Measurements from ENCODE around the gene MICAL3. TPM values are rescaled to one million over a fixed set of nuclear protein-coding genes. Genes with fewer than 3 reads are reported as not detected.
"Not testable (repeated sequence)": the region's sequence is repeated elsewhere in the genome, so short reads cannot be mapped to it uniquely, and the experiment has no call there.

Gene MICAL3
- total RNA-seq, 4 donors from 2014 or later = 24.3 to 29.7 (median 28.2) TPM

GRCh38 chr22:17769013-17769715 is 255.2 kb downstream of the MICAL3 start:
- 87 to 90% methylated on average over 14 of the region's 14 CpGs for WGBS, 2 donors
- intact Hi-C loops (cut with DNase I; ENCODE audit: low total_unique reads) = no loop called here
- no peak for TF ChIP-seq CTCF (IDR thresholded peaks at IDR 0.05)
- no peak for TF ChIP-seq POLR2A (IDR thresholded peaks at IDR 0.05)
- no peak overlapping the region for H3K4me3 ChIP-seq (ENCODE audit: low read depth, poor library complexity, severe bottlenecking)
- DNase-seq (ENCODE audit: low spot score in 2 of 2) = peak in 1 of 2 donors; percentile 84

- intact Hi-C loops (cut with DNase I; ENCODE audit: low total_unique reads) = no loop called here
- no peak for DNase-seq (ENCODE audit: low spot score in 2 of 2)
- 86 to 92% methylated on average over 14 of the region's 14 CpGs for WGBS, 2 donors
- no peak for TF ChIP-seq CTCF (IDR thresholded peaks at IDR 0.05)
- no peak for TF ChIP-seq POLR2A (IDR thresholded peaks at IDR 0.05)
- H3K4me3 ChIP-seq (ENCODE audit: low read depth, poor library complexity, severe bottlenecking) = no peak overlapping the region
These were observed 256.9 kb downstream of the MICAL3 start for GRCh38 chr22:17767233-17768065.

- H3K4me3 ChIP-seq (ENCODE audit: low read depth, poor library complexity, severe bottlenecking); DNase-seq (ENCODE audit: low spot score in 2 of 2); intact Hi-C loops (cut with DNase I; ENCODE audit: low total_unique reads): not testable (repeated sequence)
- WGBS, 2 donors = 88 to 93% methylated on average over 5 of the region's 5 CpGs
These were observed 259.5 kb downstream of the MICAL3 start for GRCh38 chr22:17764852-17765251.

- DNase-seq (ENCODE audit: low spot score in 2 of 2) = no peak
- 71 to 80% methylated on average over 5 of the region's 5 CpGs for WGBS, 2 donors
- TF ChIP-seq CTCF (IDR thresholded peaks at IDR 0.05) = no peak
- no peak for TF ChIP-seq POLR2A (IDR thresholded peaks at IDR 0.05)
These were observed 260.3 kb downstream of the MICAL3 start for GRCh38 chr22:17764036-17764435.

GRCh38 chr22:17763442-17763841 is 260.9 kb downstream of the MICAL3 start:
- DNase-seq (ENCODE audit: low spot score in 2 of 2); intact Hi-C loops (cut with DNase I; ENCODE audit: low total_unique reads); H3K4me3 ChIP-seq (ENCODE audit: low read depth, poor library complexity, severe bottlenecking): not testable (repeated sequence)
- WGBS, 2 donors = 76 to 79% methylated on average over 10 of the region's 10 CpGs

More at GRCh38 chr22:17764036-17764435, 260.3 kb downstream of the MICAL3 start:
- intact Hi-C loops (cut with DNase I; ENCODE audit: low total_unique reads) = no loop called here
- no peak overlapping the region for H3K4me3 ChIP-seq (ENCODE audit: low read depth, poor library complexity, severe bottlenecking)

GRCh38 chr22:17761138-17761488 is 263.2 kb downstream of the MICAL3 start:
- no peak for DNase-seq (ENCODE audit: low spot score in 2 of 2)
- WGBS, 2 donors = 90 to 91% methylated on average over 4 of the region's 4 CpGs
- no peak for TF ChIP-seq POLR2A (IDR thresholded peaks at IDR 0.05)
- no peak for TF ChIP-seq CTCF (IDR thresholded peaks at IDR 0.05)
- intact Hi-C loops (cut with DNase I; ENCODE audit: low total_unique reads) = no loop called here
- no peak overlapping the region for H3K4me3 ChIP-seq (ENCODE audit: low read depth, poor library complexity, severe bottlenecking)
